ENCODE results near the gene DENND1A. TPM values are rescaled to one million over a fixed set of nuclear protein-coding genes. Genes with fewer than 3 reads are reported as not detected.
"Not testable (repeated sequence)": the region's sequence is repeated elsewhere in the genome, so short reads cannot be mapped to it uniquely, and the experiment has no call there.

The DENND1A gene
- polyA plus RNA-seq, 2 of the 4 experiments (the other 2 are of a cell fraction), result 15.1 to 21.9 TPM

DNA sequence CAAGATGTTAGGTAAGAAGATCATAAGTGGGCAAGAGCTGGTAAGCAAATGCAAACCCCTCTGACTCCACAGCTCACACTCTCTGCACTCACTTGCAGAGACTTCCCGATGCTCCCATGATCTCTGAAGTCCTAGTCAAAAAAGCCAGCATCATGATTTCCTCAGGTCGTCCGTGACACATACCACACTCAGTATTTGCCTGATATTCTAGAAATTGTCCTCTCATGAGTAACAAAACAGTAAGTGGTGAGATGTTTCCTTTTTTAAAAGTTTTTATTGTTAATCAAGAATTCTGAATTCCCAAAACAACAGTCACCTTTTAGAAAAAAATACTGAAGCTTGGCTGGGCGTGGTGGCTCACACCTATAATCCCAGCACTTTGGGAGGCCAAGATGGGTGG, 194.6 kb downstream of the DENND1A start (continued):
- no peak for TF ChIP-seq MAFK (IDR thresholded peaks at IDR 0.05; ENCODE audit: partially characterized antibody)

- POLR2A ChIA-PET; H3K4me3 ChIP-seq; H3K27ac ChIP-seq; FAIRE-seq; H3K4me2 ChIP-seq; DNase-seq (ENCODE audit: low read depth in 1 of 2, low spot score in 1 of 2); H3K4me1 ChIP-seq; ATAC-seq; H3K9me3 ChIP-seq: not testable (repeated sequence)
- CTCF ChIA-PET, result interaction anchor here (0.6 to 1.7 kb wide), 2 partner anchors 10 to 691 kb away, joined by 3 to 6 read pairs; no protein-coding TSS in a partner anchor
- TF ChIP-seq MAFK (IDR thresholded peaks at IDR 0.05; ENCODE audit: partially characterized antibody), result peak; percentile 62
- WGBS (ENCODE audit: missing lambda C conversion rate), result 66% methylated on average over 5 of the region's 5 CpGs
These were observed 201.4 kb downstream of the DENND1A start for GRCh38 chr9:123728571-123728970.

DNA sequence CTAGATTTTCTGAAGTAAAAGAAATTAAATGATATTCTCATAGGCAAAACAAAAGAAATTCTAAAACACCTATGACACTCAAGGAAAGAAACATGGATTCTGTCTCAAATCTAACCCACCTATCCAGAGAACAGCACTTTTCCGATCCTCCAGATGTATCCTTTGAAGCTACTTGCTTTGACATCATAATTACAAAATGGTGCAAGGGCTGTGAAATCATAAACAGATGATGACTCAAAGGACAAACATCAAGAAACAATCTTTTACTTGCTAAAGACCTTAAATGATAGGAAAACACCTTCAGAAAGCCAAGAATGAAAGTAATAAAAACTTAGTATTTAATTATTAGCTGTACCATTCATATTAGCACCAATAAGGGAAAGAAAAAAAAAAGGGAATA, 202.6 kb downstream of the DENND1A start:
- Histone ChIP-seq H3K9me3 (peaks cover 18% of the 10 kb centered on the region), H3K27ac (no peak overlapping the region), H3K4me1 (peaks cover 4% of the 10 kb centered on the region; the same call in 1 of the 3 replicates), H3K4me3 (no peak overlapping the region), H3K4me2 (no peak overlapping the region; the same call in 2 of the 3 replicates)
- ATAC-seq (no peak), DNase-seq (ENCODE audit: low read depth in 1 of 2, low spot score in 1 of 2) (no peak), FAIRE-seq (no peak)
- ChIA-PET POLR2A (no interaction called here), CTCF (interaction anchor here (1.7 kb wide), 1 partner anchor 9 kb away, joined by 6 read pairs; no protein-coding TSS in a partner anchor)
- 94% methylated on average over 1 of the region's 1 CpG for WGBS (ENCODE audit: missing lambda C conversion rate)
- no peak for TF ChIP-seq NPAS2 (CRISPR knock-in tag; IDR thresholded peaks at IDR 0.05; ENCODE audit: borderline replicate concordance)
- TF ChIP-seq HOXA7 (CRISPR knock-in tag; IDR thresholded peaks at IDR 0.05), result no peak
- no peak for TF ChIP-seq JUN (IDR thresholded peaks at IDR 0.05)
- no peak for TF ChIP-seq JUNB (IDR thresholded peaks at IDR 0.05)
- TF ChIP-seq TP53 (CRISPR knock-in tag; IDR thresholded peaks at IDR 0.05), result no peak
- TF ChIP-seq, protein P1, sequence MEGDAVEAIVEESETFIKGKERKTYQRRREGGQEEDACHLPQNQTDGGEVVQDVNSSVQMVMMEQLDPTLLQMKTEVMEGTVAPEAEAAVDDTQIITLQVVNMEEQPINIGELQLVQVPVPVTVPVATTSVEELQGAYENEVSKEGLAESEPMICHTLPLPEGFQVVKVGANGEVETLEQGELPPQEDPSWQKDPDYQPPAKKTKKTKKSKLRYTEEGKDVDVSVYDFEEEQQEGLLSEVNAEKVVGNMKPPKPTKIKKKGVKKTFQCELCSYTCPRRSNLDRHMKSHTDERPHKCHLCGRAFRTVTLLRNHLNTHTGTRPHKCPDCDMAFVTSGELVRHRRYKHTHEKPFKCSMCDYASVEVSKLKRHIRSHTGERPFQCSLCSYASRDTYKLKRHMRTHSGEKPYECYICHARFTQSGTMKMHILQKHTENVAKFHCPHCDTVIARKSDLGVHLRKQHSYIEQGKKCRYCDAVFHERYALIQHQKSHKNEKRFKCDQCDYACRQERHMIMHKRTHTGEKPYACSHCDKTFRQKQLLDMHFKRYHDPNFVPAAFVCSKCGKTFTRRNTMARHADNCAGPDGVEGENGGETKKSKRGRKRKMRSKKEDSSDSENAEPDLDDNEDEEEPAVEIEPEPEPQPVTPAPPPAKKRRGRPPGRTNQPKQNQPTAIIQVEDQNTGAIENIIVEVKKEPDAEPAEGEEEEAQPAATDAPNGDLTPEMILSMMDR (IDR thresholded peaks at IDR 0.05), result no peak
- TF ChIP-seq PHF8 (IDR thresholded peaks at IDR 0.05; ENCODE audit: borderline replicate concordance, low read depth), result no peak
- no peak for TF ChIP-seq KDM5A (IDR thresholded peaks at IDR 0.05)
- no peak for TF ChIP-seq HOXB5 (CRISPR knock-in tag; IDR thresholded peaks at IDR 0.05)
- no peak for TF ChIP-seq HEYL (CRISPR knock-in tag; IDR thresholded peaks at IDR 0.05)
- TF ChIP-seq RCOR1 (IDR thresholded peaks at IDR 0.05; ENCODE audit: low read depth, low read length), result no peak

DNA sequence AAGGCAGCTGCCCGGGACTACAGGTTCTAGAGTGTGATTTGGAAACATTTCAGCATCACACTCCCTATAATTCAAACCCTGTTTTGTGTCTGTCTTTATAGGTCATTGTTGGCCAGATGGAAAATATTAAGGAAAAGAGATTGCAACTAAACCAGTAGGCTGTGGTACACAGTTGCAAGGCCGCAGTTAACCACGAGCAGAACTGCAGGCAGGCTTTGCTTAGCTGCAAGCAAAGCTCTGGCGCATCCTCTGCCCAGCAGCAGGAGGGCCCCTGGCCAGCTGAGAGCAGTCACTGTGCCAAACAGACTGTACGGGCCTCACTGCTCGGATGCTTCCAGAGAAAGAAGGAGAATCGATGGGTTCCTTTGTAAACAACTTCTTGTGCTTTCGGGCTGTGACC, 204.5 kb downstream of the DENND1A start:
- peaks cover 4% of the 10 kb centered on the region; the same call in 1 of the 3 replicates for H3K4me1 ChIP-seq
- 92% methylated on average over 8 of the region's 8 CpGs for WGBS (ENCODE audit: missing lambda C conversion rate)
- H3K9me3 ChIP-seq, result peaks cover 23% of the 10 kb centered on the region
- POLR2A ChIA-PET, result no interaction called here
- ATAC-seq (no peak), FAIRE-seq (no peak), DNase-seq (ENCODE audit: low read depth in 1 of 2, low spot score in 1 of 2) (no peak)
- no peak for TF ChIP-seq TFCP2L1 (CRISPR knock-in tag; IDR thresholded peaks at IDR 0.05)
- no peak for TF ChIP-seq RARB (CRISPR knock-in tag; IDR thresholded peaks at IDR 0.05)
- TF ChIP-seq, protein P2, sequence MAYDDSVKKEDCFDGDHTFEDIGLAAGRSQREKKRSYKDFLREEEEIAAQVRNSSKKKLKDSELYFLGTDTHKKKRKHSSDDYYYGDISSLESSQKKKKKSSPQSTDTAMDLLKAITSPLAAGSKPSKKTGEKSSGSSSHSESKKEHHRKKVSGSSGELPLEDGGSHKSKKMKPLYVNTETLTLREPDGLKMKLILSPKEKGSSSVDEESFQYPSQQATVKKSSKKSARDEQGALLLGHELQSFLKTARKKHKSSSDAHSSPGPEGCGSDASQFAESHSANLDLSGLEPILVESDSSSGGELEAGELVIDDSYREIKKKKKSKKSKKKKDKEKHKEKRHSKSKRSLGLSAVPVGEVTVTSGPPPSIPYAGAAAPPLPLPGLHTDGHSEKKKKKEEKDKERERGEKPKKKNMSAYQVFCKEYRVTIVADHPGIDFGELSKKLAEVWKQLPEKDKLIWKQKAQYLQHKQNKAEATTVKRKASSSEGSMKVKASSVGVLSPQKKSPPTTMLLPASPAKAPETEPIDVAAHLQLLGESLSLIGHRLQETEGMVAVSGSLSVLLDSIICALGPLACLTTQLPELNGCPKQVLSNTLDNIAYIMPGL (CRISPR knock-in tag; IDR thresholded peaks at IDR 0.05; ENCODE audit: borderline replicate concordance), result no peak
- no peak for TF ChIP-seq EHMT2 (IDR thresholded peaks at IDR 0.05; ENCODE audit: low read depth)
- TF ChIP-seq HDAC2 (IDR thresholded peaks at IDR 0.05), result no peak
- no peak for TF ChIP-seq CHD4 (IDR thresholded peaks at IDR 0.05; ENCODE audit: borderline replicate concordance)
- no peak for TF ChIP-seq NFE2L2 (conservative IDR thresholded peaks at IDR 0.05; ENCODE audit: low read length)
- no peak for TF ChIP-seq FOXS1 (CRISPR knock-in tag; IDR thresholded peaks at IDR 0.05)
- H3K4me2 ChIP-seq, result no peak overlapping the region
- no peak overlapping the region for H3K4me3 ChIP-seq
- CTCF ChIA-PET, result interaction anchor here (2.0 kb wide), 1 partner anchor 316 kb away, joined by 7 read pairs; no protein-coding TSS in a partner anchor
- no peak overlapping the region for H3K27ac ChIP-seq
